PFSK-1 (cell line): ENCODE data around the gene TOP1.

Experiments used
- FOXP2 ChIP-seq: optimal IDR thresholded peaks from 2 replicates; pipeline ENCODE3; 2011; ENCODE audit warnings: borderline replicate concordance, control low read depth, inconsistent platforms; ENCODE audit not compliant: insufficient read depth; ENCODE audit errors: extremely low read length, extremely low read depth
- POLR2AphosphoS5 ChIP-seq: IDR thresholded peaks from 2 replicates; pipeline ENCODE4 v1.6.1; 2012; ENCODE audit warnings: low read depth, mild to moderate bottlenecking, control low read depth, low read length, moderate library complexity
- REST ChIP-seq, 2 experiments: IDR thresholded peaks; 2 replicates each; pipeline versions ENCODE4 v1.6.1 to v1.8.0; 2011 to 2012; ENCODE audit warnings: low read depth in 2 of 2, low read length in 2 of 2, control low read depth in 1 of 2, inconsistent platforms in 1 of 2, mild to moderate bottlenecking in 1 of 2, moderate library complexity in 1 of 2; ENCODE audit not compliant: insufficient read depth in 1 of 2
- SIN3A ChIP-seq: IDR thresholded peaks from 2 replicates; pipeline ENCODE4 v1.6.1; 2012; ENCODE audit warnings: mild to moderate bottlenecking, low read length, moderate library complexity, borderline replicate concordance; ENCODE audit not compliant: insufficient read depth
- TAF1 ChIP-seq: IDR thresholded peaks from 2 replicates; pipeline ENCODE4 v1.6.1; 2012; ENCODE audit warnings: low read length, control low read depth, borderline replicate concordance; ENCODE audit not compliant: insufficient read depth

The TOP1 gene

DNA sequence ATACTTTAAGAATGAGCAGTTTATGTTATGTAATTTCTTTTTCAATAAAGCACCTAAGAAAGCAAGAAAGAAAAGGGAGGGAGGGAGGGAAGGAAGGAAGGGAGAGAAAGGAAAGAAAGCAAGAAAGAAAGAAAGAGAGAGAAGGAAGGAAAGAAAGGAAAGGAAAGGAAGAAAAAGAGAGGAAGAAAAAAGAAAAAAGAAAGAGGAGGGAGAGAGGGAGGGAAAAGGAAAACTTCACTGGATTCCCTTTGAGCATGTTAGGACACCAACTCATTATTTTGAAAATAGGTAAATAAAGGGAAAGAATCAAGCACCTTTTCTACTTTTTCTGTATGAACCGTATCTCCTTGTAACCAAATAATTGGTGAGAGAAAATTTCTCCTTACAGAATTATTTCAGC, 32.3 kb upstream of the TOP1 start:
- TF ChIP-seq SIN3A (no peak), FOXP2 (no peak), TAF1 (no peak), POLR2AphosphoS5 (no peak)

DNA sequence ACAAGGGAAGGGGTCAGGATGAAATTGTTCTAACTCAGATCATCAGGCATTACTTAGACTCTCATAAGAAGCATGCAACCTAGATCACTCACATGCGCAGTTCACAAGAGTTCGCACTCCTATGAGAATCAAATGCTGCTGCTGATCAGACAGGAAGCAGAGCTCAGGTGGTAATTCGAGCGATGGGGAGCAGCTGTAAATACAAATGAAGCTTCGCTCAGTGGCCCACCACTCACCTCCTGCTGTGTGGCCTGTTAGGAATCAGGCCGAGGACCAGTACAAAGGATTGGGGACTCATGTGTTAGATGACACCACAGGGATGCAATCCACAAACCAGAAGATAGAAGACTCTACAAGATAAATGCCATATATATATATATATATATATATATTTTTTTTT, 31.5 kb upstream of the TOP1 start:
- TF ChIP-seq TAF1 (no peak), POLR2AphosphoS5 (no peak), FOXP2 (no peak), REST (IDR thresholded peaks at IDR 0.05; ENCODE audit: insufficient read depth in 1 of 2, low read depth in 2 of 2, low read length in 2 of 2) (no peak), SIN3A (no peak)

DNA sequence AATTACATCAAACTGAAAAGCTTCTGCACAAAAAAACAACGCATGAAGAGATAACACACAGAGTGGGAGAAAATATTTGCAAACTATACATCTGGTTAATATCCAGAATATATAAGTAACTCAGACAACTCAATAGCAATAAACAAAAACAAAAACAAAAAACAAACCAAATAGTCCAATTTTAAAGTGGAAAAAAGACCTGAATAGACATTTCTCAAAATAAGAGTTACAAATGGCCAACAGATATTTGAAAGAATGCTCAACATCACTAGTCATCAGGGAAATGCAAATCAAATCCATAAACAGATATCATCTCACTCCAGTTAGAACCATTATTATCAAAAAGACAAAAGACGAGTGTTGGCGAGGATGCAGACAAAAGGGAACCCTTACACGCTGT, 28.8 kb upstream of the TOP1 start:
- TF ChIP-seq SIN3A (no peak), TAF1 (no peak), POLR2AphosphoS5 (no peak), REST (IDR thresholded peaks at IDR 0.05; ENCODE audit: insufficient read depth in 1 of 2, low read depth in 2 of 2, low read length in 2 of 2) (no peak), FOXP2 (no peak)

- TF ChIP-seq TAF1 = no peak
- TF ChIP-seq POLR2AphosphoS5 = no peak
- TF ChIP-seq SIN3A = no peak
- TF ChIP-seq FOXP2 = no peak
- no peak for TF ChIP-seq REST (IDR thresholded peaks at IDR 0.05; ENCODE audit: insufficient read depth in 1 of 2, low read depth in 2 of 2, low read length in 2 of 2)
Observed at GRCh38 chr20:41000628-41001027, 28.0 kb upstream of the TOP1 start.

- no peak for TF ChIP-seq TAF1
- no peak for TF ChIP-seq REST (IDR thresholded peaks at IDR 0.05; ENCODE audit: insufficient read depth in 1 of 2, low read depth in 2 of 2, low read length in 2 of 2)
- TF ChIP-seq POLR2AphosphoS5 = no peak
- no peak for TF ChIP-seq SIN3A
- no peak for TF ChIP-seq FOXP2
Observed at GRCh38 chr20:41001497-41001896, 27.1 kb upstream of the TOP1 start.

- TF ChIP-seq SIN3A (no peak), FOXP2 (no peak), REST (IDR thresholded peaks at IDR 0.05; ENCODE audit: insufficient read depth in 1 of 2, low read depth in 2 of 2, low read length in 2 of 2) (no peak), TAF1 (no peak), POLR2AphosphoS5 (no peak)
Observed at GRCh38 chr20:41002842-41003142, 25.8 kb upstream of the TOP1 start.
